Measurements from ENCODE around the gene LIN54. TPM values are rescaled to one million over a fixed set of nuclear protein-coding genes. Genes with fewer than 3 reads are reported as not detected.

Gene LIN54
- total RNA-seq, 1 experiment from 2014 or later, result 12.7 TPM

DNA sequence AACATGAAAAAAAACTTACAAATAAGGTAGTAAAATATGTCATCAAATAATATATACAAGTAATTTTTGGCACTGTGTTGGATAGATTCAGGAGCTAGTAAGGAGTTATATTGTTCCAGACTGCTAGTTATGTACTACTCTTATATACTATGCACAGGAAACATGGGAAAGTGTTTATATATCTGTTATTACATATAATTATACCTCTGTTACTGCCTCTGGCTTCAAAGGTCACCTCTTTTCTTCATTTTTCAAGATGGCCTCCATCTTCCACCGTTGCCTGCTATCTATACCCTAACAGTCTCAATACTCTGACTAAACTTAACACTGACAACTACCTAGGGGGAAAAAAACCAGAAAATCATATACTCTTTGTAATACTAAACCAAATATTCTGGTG is 29.5 kb downstream of the LIN54 start:
- ATAC-seq (no peak), DNase-seq (ENCODE audit: low spot score) (no peak)
- Mint-ChIP-seq H3K9me3 (no peaks in the 10 kb centered on the region), H3K4me3 (no peak overlapping the region), H3K4me1 (no peaks in the 10 kb centered on the region), H3K27ac (no peak overlapping the region), H3K27me3 (ENCODE audit: low read depth) (no peaks in the 10 kb centered on the region), H3K36me3 (0 out of 2 replicates have a peak, but pooled peaks cover 3% of the 10 kb centered on the region)
- CTCF ChIA-PET, result no interaction called here
- POLR2A ChIA-PET, result no interaction called here
- TF ChIP-seq NFYB (CRISPR knock-in tag; conservative IDR thresholded peaks at IDR 0.05; ENCODE audit: low read depth) (no peak), ZNF416 (CRISPR knock-in tag; IDR thresholded peaks at IDR 0.05) (no peak), ZBTB21 (CRISPR knock-in tag; IDR thresholded peaks at IDR 0.05; ENCODE audit: borderline replicate concordance) (no peak), MXD4 (CRISPR knock-in tag; IDR thresholded peaks at IDR 0.05; ENCODE audit: borderline replicate concordance) (no peak), NR2C2 (CRISPR knock-in tag; IDR thresholded peaks at IDR 0.05) (no peak)

GRCh38 chr4:82975792-82976191 is 34.8 kb downstream of the LIN54 start:
- POLR2A ChIA-PET, result no interaction called here
- no peaks in the 10 kb centered on the region for H3K27me3 Mint-ChIP-seq (ENCODE audit: low read depth)

More at GRCh38 chr4:82975792-82976191, 34.8 kb downstream of the LIN54 start:
- Mint-ChIP-seq H3K4me1 (no peaks in the 10 kb centered on the region), H3K36me3 (peaks cover 8% of the 10 kb centered on the region), H3K9me3 (no peaks in the 10 kb centered on the region), H3K27ac (no peak overlapping the region), H3K4me3 (no peak overlapping the region)
- CTCF ChIA-PET, result no interaction called here
- DNase-seq (ENCODE audit: low spot score), result no peak
- no peak for ATAC-seq
- TF ChIP-seq, protein P1, sequence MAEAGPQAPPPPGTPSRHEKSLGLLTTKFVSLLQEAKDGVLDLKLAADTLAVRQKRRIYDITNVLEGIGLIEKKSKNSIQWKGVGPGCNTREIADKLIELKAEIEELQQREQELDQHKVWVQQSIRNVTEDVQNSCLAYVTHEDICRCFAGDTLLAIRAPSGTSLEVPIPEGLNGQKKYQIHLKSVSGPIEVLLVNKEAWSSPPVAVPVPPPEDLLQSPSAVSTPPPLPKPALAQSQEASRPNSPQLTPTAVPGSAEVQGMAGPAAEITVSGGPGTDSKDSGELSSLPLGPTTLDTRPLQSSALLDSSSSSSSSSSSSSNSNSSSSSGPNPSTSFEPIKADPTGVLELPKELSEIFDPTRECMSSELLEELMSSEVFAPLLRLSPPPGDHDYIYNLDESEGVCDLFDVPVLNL (CRISPR knock-in tag; IDR thresholded peaks at IDR 0.05; ENCODE audit: borderline replicate concordance, low read depth), result no peak
- TF ChIP-seq SP1 (CRISPR knock-in tag; conservative IDR thresholded peaks at IDR 0.05), result no peak
- no peak for TF ChIP-seq E2F1 (CRISPR knock-in tag; IDR thresholded peaks at IDR 0.05)
- no peak for TF ChIP-seq PRDM15 (CRISPR knock-in tag; IDR thresholded peaks at IDR 0.05)
- no peak for TF ChIP-seq OVOL2 (CRISPR knock-in tag; IDR thresholded peaks at IDR 0.05; ENCODE audit: borderline replicate concordance)
- no peak for TF ChIP-seq ZNF138 (CRISPR knock-in tag; conservative IDR thresholded peaks at IDR 0.05)
- no peak for TF ChIP-seq ATF3 (CRISPR knock-in tag; conservative IDR thresholded peaks at IDR 0.05)
- no peak for TF ChIP-seq ATF6 (CRISPR knock-in tag; IDR thresholded peaks at IDR 0.05)
- no peak for TF ChIP-seq CBFB (CRISPR knock-in tag; IDR thresholded peaks at IDR 0.05; ENCODE audit: low read depth)
- TF ChIP-seq RORB (CRISPR knock-in tag; IDR thresholded peaks at IDR 0.05), result no peak
- no peak for TF ChIP-seq ATF1 (CRISPR knock-in tag; IDR thresholded peaks at IDR 0.05)
- TF ChIP-seq GTF2I (CRISPR knock-in tag; conservative IDR thresholded peaks at IDR 0.05), result no peak
- TF ChIP-seq SMAD4 (CRISPR knock-in tag; IDR thresholded peaks at IDR 0.05), result no peak
- TF ChIP-seq KAT7 (CRISPR knock-in tag; IDR thresholded peaks at IDR 0.05; ENCODE audit: borderline replicate concordance), result no peak
- no peak for TF ChIP-seq USF2 (CRISPR knock-in tag; IDR thresholded peaks at IDR 0.05)
